Breast epithelium (tissue), 4 donors: Measurements from ENCODE around the gene ZNF157. TPM values are rescaled to one million over a fixed set of nuclear protein-coding genes. Genes with fewer than 3 reads are reported as not detected.

Source experiments
- DNase-seq, 2 donors: peaks; one replicate each; pipeline ENCODE4 v3.0.0-alpha.2; 2019; ENCODE audit warnings: low spot score in 2 of 2
- H3K27ac ChIP-seq, 2 donors: fragments of 200-600 bp; sonication (generic) in 1 of 2; one replicate each; pipeline ENCODE4 v1.5.1; 2016 to 2019; ENCODE audit warnings: mild to moderate bottlenecking in 1 of 2
- H3K27me3 ChIP-seq, 2 donors: fragments of 200-600 bp; sonication (generic) in 1 of 2; one replicate each; pipeline versions ENCODE4 v1.5.1 to v1.6.0; 2017 to 2019; ENCODE audit warnings: control low read depth in 1 of 2, mild to moderate bottlenecking in 1 of 2
- H3K36me3 ChIP-seq: fragments of 200-600 bp; one replicate; pipeline ENCODE4 v1.5.1; 2019
- H3K4me1 ChIP-seq, 2 donors: fragments of 200-600 bp; sonication (generic); one replicate each; pipeline ENCODE4 v1.5.1; 2016 to 2019; ENCODE audit warnings: control low read depth in 1 of 2
- H3K4me3 ChIP-seq, 3 donors: fragments of 200-600 bp; sonication (generic); 1 replicate in 2 of 3; 2 replicates in 1 of 3; pipeline ENCODE4 v1.5.1; 2016 to 2019; ENCODE audit warnings: mild to moderate bottlenecking in 3 of 3, moderate library complexity in 2 of 3
- H3K9me3 ChIP-seq, 2 donors: fragments of 200-600 bp; sonication (generic) in 1 of 2; one replicate each; pipeline ENCODE4 v1.5.1; 2016 to 2019; ENCODE audit warnings: control low read depth in 1 of 2
- POLR2A ChIP-seq: fragments of 450-650 bp; IDR thresholded peaks from one replicate; pipeline ENCODE4 v1.6.1; 2016; ENCODE audit warnings: antibody characterized with exemption, mild to moderate bottlenecking, moderate library complexity
- POLR2AphosphoS5 ChIP-seq, 3 donors: sonication (generic); formaldehyde crosslinking; IDR thresholded peaks; one replicate each; pipeline ENCODE4 v1.6.1; 2017; ENCODE audit warnings: antibody characterized with exemption in 3 of 3
- intact Hi-C: fragments of 100-400 bp; cut with DNase I; formaldehyde crosslinking; loops from one replicate; pipeline ENCODE4 v1.15.1; 2023; ENCODE audit warnings: low total_unique reads
- total RNA-seq, 3 donors: library from RNA; depleted of rRNA; stranded (reverse); fragments of >200 nt; gene quantifications; one replicate each; pipeline ENCODE4 v1.1.0, GENCODE V29; 2016
- TF ChIP-seq, protein P1 (sequence below), 3 donors: fragments of 450-650 bp; IDR thresholded peaks; one replicate each; pipeline ENCODE4 v1.5.1; 2016 to 2017; ENCODE audit warnings: antibody characterized with exemption in 3 of 3, mild to moderate bottlenecking in 3 of 3, moderate library complexity in 3 of 3

Gene ZNF157
- total RNA-seq, 3 donors from 2014 or later, result 0.29 to 0.33 TPM; not detected in 1

DNA sequence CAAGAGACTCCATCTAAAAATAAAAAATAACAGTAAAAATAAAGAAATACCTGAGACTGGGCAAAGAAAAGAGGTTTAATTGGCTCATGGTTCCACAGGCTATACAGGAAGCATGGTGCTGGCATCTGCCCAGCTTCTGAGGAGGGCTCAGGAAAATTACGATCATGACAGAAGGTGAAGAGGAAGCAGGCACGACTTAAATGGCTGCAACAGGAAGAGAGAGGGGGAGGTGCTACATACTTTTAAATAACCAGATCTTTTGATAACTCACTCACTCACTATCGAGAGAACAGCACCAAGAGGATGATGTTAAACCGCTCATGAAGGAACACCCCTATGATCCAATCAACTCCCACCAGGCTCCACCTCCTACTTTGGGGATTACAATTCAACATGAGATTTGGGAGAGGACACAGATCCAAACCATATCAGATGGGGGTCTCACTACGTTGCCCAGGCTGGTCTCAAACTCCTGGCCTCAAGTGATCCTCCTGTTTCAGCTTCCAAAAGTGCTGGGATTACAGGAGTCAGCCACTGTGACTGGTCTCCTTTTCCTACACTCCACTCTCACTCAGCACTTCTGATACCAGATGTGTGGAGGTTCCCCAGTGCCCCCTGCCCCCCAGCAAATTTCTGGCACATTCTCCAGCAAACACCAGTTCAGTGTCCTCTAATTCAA is 11.9 kb upstream of the ZNF157 start:
- no peak overlapping the region for H3K27ac ChIP-seq
- no peaks in the 10 kb centered on the region for H3K36me3 ChIP-seq
- no peak overlapping the region for H3K4me3 ChIP-seq
- H3K27me3 ChIP-seq, result no peaks in the 10 kb centered on the region
- no peaks in the 10 kb centered on the region for H3K9me3 ChIP-seq
- TF ChIP-seq POLR2A, result no peak
- TF ChIP-seq, protein P1, sequence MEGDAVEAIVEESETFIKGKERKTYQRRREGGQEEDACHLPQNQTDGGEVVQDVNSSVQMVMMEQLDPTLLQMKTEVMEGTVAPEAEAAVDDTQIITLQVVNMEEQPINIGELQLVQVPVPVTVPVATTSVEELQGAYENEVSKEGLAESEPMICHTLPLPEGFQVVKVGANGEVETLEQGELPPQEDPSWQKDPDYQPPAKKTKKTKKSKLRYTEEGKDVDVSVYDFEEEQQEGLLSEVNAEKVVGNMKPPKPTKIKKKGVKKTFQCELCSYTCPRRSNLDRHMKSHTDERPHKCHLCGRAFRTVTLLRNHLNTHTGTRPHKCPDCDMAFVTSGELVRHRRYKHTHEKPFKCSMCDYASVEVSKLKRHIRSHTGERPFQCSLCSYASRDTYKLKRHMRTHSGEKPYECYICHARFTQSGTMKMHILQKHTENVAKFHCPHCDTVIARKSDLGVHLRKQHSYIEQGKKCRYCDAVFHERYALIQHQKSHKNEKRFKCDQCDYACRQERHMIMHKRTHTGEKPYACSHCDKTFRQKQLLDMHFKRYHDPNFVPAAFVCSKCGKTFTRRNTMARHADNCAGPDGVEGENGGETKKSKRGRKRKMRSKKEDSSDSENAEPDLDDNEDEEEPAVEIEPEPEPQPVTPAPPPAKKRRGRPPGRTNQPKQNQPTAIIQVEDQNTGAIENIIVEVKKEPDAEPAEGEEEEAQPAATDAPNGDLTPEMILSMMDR (IDR thresholded peaks at IDR 0.05), result no peak
- TF ChIP-seq POLR2AphosphoS5 (IDR thresholded peaks at IDR 0.05), result no peak
- no peaks in the 10 kb centered on the region for H3K4me1 ChIP-seq
- DNase-seq, result no peak
- intact Hi-C loops, result no loop called here

DNA sequence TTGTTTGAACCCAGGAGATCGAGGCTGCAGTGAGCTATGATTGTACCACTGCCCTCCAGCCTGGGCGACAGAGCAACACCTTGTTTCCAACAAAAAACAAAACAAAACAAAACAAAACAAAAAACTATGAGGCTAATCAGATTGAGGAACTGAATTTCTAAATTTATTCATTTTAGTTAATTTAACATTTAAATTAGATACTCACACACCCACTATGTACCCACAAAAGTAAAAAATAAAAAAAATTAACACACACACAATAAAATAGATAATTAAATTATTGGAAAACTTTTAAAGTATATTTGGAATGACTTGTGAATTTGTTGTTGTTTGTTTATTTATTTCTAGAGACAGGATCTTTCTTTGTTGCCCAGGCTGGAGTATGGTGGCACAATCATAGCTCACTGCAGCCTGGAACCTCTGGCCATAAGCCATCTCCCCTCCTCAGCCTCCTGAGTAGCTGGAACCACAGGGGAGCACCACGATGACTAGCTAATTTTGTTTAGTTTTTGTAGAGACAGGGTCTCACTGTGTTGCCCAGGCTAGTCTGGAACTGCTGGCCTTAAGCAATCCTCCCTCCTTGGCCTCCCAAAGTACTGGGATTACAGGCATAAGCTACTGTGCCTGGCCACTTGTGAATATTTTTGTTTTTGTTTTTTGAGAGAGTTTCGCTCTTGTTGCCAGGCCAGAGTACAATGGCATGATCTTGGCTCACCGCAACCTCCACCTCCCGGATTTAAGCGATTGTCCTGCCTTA is 9.8 kb upstream of the ZNF157 start:
- H3K27me3 ChIP-seq, result no peaks in the 10 kb centered on the region
- DNase-seq, result no peak
- intact Hi-C loops, result loop anchor here (10.0 kb wide), 1 partner anchor 156 kb away; no protein-coding TSS in a partner anchor
- H3K4me3 ChIP-seq, result no peak overlapping the region
- H3K9me3 ChIP-seq, result no peaks in the 10 kb centered on the region
- TF ChIP-seq, protein P1 (IDR thresholded peaks at IDR 0.05), result no peak
- TF ChIP-seq POLR2AphosphoS5 (IDR thresholded peaks at IDR 0.05), result no peak
- TF ChIP-seq POLR2A, result no peak
- no peaks in the 10 kb centered on the region for H3K36me3 ChIP-seq
- peak overlapping the region in 1 of 2 donors; percentile 76 for H3K27ac ChIP-seq
- H3K4me1 ChIP-seq, result no peaks in the 10 kb centered on the region

DNA sequence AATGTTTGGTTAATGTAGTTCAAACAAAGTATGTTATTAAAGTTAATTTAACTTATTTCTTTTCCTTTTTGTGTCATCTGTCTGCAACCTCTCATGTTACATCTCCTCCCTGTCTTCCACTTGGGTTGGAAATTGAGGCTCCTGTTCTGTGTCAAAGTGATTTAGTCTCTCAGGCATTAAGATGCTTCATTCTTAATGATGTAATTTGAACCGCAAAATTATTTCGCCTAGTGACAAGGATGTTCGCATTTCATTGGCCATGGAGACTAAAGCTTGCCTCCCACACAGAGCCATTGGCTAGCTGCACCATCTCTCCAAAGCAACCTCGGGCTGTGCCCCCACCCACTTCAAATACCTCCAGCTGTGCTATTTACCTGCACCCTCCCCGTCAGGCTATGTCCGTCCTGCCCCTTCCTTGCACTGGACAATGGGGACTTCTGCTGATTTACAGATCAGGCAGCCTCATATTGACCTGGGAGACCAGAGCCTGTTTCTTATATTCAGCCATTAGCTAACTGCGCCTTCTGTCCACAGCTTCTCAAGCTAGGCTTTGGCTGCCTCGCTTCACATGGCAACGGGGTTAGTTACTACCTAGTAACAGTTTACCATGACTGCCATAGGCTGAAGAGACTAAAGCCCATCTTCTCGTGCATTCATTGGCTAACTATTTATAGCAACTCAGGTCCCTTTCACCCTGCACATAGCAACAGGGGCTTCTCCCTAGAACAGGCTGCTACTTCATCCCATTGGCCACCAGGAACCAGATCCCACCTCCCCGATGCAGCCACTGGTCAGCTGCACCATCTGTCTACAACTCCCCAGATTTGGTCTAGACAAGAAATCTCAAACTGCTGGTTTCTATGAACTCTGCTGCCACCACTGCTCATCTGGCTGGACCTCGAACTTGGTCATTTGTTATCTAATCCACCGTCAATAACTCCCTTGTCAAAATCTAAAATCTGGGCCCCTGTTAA is 8.6 kb upstream of the ZNF157 start:
- peak overlapping the region; percentile 75 to 76 for H3K27ac ChIP-seq
- no peaks in the 10 kb centered on the region for H3K27me3 ChIP-seq
- intact Hi-C loops, result loop anchor here (10.0 kb wide), 1 partner anchor 157 kb away; no protein-coding TSS in a partner anchor
- peak in 1 of 2 donors; percentile 73 for DNase-seq
- no peaks in the 10 kb centered on the region for H3K9me3 ChIP-seq
- peak overlapping the region; percentile 25 to 47 (median 38) for H3K4me3 ChIP-seq
- H3K36me3 ChIP-seq, result no peaks in the 10 kb centered on the region
- H3K4me1 ChIP-seq, result no peaks in the 10 kb centered on the region
- no peak for TF ChIP-seq POLR2A

DNA sequence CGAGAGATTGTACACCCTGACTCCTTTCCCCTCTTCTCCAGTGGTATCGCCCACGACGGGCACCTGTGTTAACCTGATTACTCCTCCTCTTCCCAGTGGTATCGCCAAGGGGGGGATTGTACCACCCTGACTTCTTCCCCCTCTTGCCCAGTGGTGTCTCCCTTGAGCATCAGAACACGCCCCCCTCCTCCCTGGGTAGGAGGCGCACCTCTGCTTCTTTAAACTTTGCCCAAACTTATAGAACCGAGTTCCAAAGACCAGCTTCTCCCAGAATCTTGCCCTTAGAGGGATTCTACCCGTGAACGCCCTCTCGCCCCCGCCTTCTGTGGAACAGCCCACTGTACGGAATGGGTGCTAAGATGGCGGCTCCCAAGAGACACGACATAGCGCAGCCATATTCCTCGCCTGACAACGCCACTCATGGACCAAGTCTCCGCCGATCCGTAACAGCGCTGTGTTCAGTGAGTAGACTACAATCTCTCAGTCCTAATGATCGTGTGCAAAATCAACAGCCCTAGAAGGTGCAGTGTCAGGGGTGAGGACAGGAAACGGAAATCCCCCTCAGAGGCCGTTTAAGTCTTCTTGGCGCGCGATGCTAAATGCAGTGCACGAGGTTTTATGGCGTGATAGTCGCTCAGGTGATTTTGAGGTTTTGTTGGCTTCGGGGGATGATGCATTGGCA is 4.2 kb upstream of the ZNF157 start:
- Histone ChIP-seq H3K27ac (peak overlapping the region; percentile 61 to 63), H3K36me3 (no peaks in the 10 kb centered on the region), H3K9me3 (no peaks in the 10 kb centered on the region), H3K4me3 (peak overlapping the region; percentile 33 to 65 (median 49)), H3K27me3 (no peaks in the 10 kb centered on the region), H3K4me1 (no peaks in the 10 kb centered on the region)
- peak in 1 of 2 donors; percentile 40 for DNase-seq
- no peak for TF ChIP-seq POLR2A
- no peak for TF ChIP-seq POLR2AphosphoS5 (IDR thresholded peaks at IDR 0.05)
- TF ChIP-seq, protein P1 (IDR thresholded peaks at IDR 0.05), result no peak
- intact Hi-C loops, result loop anchor here (10.0 kb wide), 1 partner anchor 161 kb away; no protein-coding TSS in a partner anchor

DNA sequence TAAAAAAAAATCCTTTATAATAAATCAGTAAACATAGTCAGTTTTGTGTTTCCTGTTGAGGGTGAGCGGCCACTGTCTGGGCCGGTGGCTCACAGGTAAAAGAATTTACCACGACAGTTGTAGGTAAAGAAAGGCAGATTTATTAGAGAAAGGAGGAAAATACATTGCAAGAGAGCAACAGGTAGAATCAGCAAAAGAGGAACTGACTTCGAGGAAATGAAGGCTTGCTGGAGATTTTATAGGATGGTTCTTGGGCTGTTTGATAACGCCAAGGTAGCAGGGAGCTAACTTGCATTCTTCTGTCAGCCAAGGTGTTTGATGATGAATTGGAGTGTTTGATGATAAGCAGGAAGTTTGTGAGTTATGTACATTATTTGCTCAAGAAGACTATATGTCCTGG is 2.8 kb downstream of the ZNF157 start:
- no peaks in the 10 kb centered on the region for H3K36me3 ChIP-seq
- TF ChIP-seq POLR2AphosphoS5 (IDR thresholded peaks at IDR 0.05) (no peak), POLR2A (no peak)
- TF ChIP-seq, protein P1 (IDR thresholded peaks at IDR 0.05), result no peak
- no peaks in the 10 kb centered on the region for H3K9me3 ChIP-seq
- no peak overlapping the region for H3K27ac ChIP-seq
- no peaks in the 10 kb centered on the region for H3K4me1 ChIP-seq
- no peak overlapping the region for H3K4me3 ChIP-seq
- no peak for DNase-seq
- peaks cover 0 to 3% of the 10 kb centered on the region in 2 donors for H3K27me3 ChIP-seq
- intact Hi-C loops, result no loop called here
